H54 (cell line): ENCODE data around the gene PDHX.

Experiments used
- DNase-seq: peaks from one replicate; pipeline ENCODE4 v3.0.0; 2011; ENCODE audit warnings: low spot score, mixed read lengths; ENCODE audit not compliant: insufficient read length
- FAIRE-seq: peaks from 3 replicates; lab custom pipeline; 2011; peaks lifted over from hg19 to GRCh38; lab: Jason Lieb, UNC
- POLR2A ChIP-seq: IDR thresholded peaks from 2 replicates; pipeline ENCODE4 v1.6.1; 2011; ENCODE audit warnings: low read depth, mild to moderate bottlenecking, low read length

Gene PDHX

GRCh38 chr11:34924714-34925113, 8.3 kb downstream of the PDHX start:
- no peak for FAIRE-seq
- no peak for DNase-seq

DNA sequence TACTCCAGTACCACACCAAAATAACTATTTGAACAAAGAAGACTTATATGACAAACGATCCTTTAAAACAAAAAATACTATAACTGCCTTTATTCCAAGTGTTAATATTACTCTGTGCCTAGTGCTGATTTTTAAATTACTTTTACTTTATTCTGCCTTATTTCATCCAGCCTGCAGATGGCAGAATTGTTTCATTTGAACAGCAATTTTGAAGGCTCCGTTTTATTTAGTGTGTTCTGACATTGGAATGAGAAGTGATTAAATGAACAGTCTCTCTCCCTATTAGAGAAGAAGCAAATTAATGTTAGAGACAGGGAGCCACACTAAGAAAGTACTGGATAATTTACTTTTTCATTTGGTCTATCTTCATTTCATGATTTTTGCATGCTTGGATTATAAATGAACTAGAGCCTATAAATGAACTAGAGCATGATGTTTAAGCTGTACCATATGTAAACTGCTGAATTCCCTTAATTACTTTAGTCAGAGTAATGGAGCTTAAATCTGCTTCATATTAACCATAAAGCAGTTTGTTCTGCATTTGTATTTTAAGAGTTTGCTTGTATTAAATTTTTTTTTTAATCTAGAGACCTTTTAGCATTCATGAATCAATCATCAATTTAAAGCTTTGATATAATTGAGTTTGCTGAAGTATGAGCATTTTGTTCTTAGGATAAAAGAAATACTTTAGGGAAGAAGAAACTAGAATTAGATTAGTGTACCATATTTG, 9.8 kb downstream of the PDHX start:
- peak; percentile 90 for FAIRE-seq
- no peak for TF ChIP-seq POLR2A
- no peak for DNase-seq

More at GRCh38 chr11:34924714-34925113, 8.3 kb downstream of the PDHX start:
- TF ChIP-seq POLR2A: no peak

DNA sequence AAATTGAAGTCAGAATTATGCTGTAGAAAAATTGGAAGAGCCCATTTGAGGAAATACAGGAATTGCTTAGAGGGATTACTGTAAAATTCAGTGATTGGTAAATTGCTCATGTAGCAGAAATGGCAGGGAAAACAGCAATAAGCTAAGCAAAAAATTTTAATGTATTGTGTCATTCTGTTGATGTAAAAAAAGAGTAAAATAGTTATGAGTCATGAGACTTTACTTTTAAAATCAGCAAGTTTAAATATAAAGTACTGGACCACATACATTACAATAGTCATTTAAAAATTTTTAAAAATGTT, 10.4 kb downstream of the PDHX start:
- no peak for TF ChIP-seq POLR2A
- no peak for DNase-seq
- peak; percentile 60 for FAIRE-seq

GRCh38 chr11:34928268-34928959, 12.0 kb downstream of the PDHX start:
- FAIRE-seq (peak; percentile 45), DNase-seq (no peak)
- TF ChIP-seq POLR2A: no peak

DNA sequence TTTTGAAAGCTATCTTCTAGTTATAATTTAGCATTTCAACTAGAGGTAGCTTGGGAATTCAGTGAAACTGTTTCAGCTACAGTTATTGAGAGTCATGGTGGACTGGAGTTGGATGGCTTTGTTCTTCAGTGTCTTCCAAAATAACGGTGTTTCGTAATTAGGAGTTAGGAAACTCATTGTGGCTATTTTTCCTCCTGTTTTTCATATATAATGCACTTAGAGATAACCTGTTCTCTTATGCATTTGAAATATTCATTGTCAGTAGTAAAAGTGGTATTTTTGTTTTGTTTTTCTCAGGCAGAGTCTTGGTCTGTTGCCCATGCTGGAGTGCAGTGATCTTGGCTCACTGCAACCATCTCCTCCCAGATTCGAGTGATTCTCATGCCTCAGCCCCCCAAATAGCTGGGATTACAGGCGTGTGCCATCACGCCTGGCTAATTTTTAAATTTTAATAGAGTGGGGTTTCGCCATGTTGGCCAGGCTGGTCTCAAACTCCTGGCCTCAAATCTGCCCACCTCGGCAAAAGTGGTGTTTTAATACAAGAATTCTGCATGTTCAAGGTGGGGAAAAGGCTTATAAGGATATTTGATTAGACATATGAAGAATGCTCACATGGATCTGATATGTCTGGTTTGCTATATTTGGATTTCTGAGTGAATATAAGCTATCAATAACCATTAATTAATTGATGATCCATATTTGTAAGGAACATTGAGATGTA, 12.7 kb downstream of the PDHX start:
- FAIRE-seq (peak; percentile 60), DNase-seq (no peak)
- no peak for TF ChIP-seq POLR2A

DNA sequence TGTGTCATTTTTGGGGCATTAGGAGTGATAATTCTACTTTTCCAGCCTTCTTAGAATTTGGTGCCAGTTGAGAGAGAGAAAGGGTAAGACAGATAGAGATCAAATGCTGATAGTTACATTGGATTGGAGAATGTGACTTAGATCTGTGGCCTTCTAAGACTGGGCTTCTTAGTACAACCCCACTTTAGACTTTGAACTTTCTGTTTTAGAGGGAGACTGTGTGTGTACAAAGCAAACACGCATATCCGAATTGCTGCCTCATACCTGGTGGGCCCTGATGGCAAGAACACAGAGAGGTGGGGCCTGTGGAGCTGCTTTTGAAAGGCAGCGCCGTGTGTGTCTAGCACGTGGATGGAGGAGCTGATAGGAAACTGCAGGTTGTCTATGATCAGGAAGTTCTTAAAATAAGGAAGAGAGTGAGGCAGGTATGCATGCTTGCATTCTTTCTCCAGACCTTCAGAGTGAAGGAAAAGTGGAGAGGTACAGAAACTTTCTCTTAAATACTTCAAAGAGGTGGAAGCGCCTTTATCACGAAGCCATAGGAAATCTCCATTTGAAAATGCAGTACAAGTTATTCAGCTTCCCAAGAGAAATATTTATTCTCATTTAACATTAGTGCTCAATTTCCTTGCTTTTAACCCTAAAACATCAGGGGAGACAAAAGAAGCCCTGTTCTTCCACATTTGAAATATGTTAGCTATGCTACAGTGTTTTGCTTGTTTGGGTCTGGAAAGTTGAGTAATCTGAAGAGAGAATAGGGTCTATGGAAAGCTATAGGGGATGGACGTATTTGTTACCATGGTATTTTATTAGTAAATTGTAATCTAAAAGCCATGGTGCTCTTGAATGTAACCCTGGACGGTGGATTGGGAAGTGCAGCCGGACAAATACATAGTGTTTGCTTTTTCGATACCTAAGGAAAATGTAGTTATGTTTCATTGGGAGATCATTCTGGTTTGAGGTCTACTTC, 13.7 kb downstream of the PDHX start:
- TF ChIP-seq POLR2A: no peak
- no peak for DNase-seq
- peak; percentile 70 for FAIRE-seq

- FAIRE-seq: no peak
- no peak for TF ChIP-seq POLR2A
These were observed 20.7 kb downstream of the PDHX start for GRCh38 chr11:34936945-34937629.

DNA sequence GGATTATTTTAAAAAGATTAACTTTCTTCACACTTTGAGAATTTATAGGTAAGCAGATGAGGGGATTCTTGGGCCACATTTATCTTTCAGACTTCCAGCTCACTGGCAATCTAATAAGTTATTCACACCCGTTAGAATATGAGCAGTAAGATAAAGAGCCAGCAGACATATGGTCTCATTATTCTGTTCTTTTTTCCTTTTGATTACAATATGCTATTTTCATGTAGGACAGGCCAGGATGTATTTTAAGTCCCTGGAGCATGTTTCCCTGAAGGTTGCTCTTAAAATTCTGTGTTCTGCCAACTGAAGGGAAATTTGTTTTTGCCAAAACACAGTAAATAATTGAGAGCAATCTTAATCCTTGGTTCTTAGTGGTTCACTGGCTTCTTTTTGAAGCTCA, 22.2 kb downstream of the PDHX start:
- no peak for TF ChIP-seq POLR2A
- DNase-seq (no peak), FAIRE-seq (peak; percentile 15)

More at GRCh38 chr11:34936945-34937629, 20.7 kb downstream of the PDHX start:
- no peak for DNase-seq

DNA sequence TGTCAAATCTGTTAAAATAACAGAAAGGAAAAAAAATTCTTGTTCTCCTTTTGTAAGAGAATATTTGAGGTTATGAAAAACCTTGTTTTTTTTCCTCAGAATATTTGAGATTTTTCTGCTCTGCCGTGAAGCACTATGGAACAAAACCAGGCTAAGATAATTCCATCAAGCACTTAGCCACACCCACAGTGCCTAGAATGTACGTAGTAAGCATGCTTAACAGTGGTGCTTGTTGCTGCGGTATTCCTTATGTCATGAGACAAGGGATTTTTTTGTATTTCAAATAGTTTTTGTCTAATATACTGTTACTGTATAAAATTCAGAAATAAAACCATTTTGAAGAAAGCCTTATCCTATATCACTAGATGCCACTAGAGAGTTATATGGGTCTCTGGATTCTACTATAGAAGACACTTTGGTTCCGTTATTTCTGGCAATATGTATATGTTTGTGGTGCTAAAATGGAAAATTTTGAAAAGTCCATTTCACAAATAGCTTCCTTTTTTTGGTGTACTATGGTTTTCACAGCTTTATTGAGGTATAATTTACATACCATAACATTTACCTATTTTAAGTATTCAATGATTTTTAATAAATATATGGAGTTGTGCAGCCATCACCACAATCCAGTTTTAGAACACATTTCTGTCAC, 23.7 kb downstream of the PDHX start:
- peak; percentile 45 for FAIRE-seq
- no peak for TF ChIP-seq POLR2A
- no peak for DNase-seq

GRCh38 chr11:34941688-34942087, 25.3 kb downstream of the PDHX start:
- DNase-seq (no peak), FAIRE-seq (no peak)
- no peak for TF ChIP-seq POLR2A

DNA sequence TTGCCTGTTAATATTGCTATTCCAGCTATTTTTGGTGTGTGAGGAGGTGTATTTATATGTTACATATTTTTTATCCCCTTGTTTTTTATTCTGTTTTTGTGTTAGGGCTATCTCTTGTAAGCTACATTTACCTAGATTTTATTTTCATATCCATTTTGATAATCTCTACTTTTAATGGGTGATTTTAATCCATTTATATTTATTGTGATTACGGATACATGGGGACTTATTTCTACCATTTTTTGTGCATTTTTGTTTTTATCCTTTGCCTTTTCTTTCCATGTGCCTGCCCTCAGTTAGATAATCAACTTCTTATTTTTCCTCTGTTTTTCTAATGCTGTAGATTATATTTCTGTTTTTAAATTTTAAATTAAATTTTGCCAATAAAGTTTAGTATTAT, 28.3 kb downstream of the PDHX start:
- FAIRE-seq: no peak
- TF ChIP-seq POLR2A: no peak
- no peak for DNase-seq

GRCh38 chr11:34948696-34949095, 32.3 kb downstream of the PDHX start:
- FAIRE-seq (no peak), DNase-seq (no peak)
- TF ChIP-seq POLR2A: no peak
